Right lobe of liver (tissue), 6 donors: Measurements from ENCODE around the gene AVPI1. TPM values are rescaled to one million over a fixed set of nuclear protein-coding genes. Genes with fewer than 3 reads are reported as not detected.

ENCODE experiments used
- ATAC-seq, 4 donors: fragments of 200-7000 bp; cut with Tn5 transposase; one replicate each; pipeline ENCODE4 v1.9.1; 2020; ENCODE audit warnings: mild to moderate bottlenecking in 4 of 4, moderate library complexity in 4 of 4
- DNase-seq, 3 donors: peaks; one replicate each; pipeline ENCODE4 v3.0.0-alpha.2; 2020
- H3K27ac ChIP-seq, 3 donors: fragments of 200-600 bp; one replicate each; pipeline ENCODE4 v1.8.0; 2022
- H3K27me3 ChIP-seq, 2 donors: fragments of 200-600 bp; one replicate each; pipeline ENCODE4 v1.8.0; 2022
- H3K36me3 ChIP-seq, 4 donors: fragments of 200-600 bp; sonication (generic) in 1 of 4; one replicate each; pipeline versions ENCODE4 v1.5.1 to v1.8.0; 2017 to 2022; ENCODE audit warnings: control low read depth in 1 of 4
- H3K4me1 ChIP-seq, 4 donors: fragments of 200-600 bp; sonication (generic) in 1 of 4; one replicate each; pipeline versions ENCODE4 v1.5.1 to v1.8.0; 2017 to 2022; ENCODE audit warnings: control low read depth in 1 of 4
- H3K4me3 ChIP-seq, 3 donors: fragments of 200-600 bp; one replicate each; pipeline ENCODE4 v1.8.0; 2022
- H3K9me3 ChIP-seq, 4 donors: fragments of 200-600 bp; sonication (generic) in 1 of 4; one replicate each; pipeline versions ENCODE4 v1.5.1 to v1.8.0; 2017 to 2022; ENCODE audit warnings: control low read depth in 1 of 4
- POLR2A ChIP-seq: fragments of 450-650 bp; IDR thresholded peaks from one replicate; pipeline ENCODE4 v1.6.1; 2017; ENCODE audit warnings: antibody characterized with exemption, mild to moderate bottlenecking
- WGBS: methylation state at CpG from one replicate; pipeline ENCODE4 v1.1.6; 2018; ENCODE audit warnings: low coverage, low lambda C conversion rate; ENCODE audit not compliant: insufficient coverage; ENCODE audit errors: missing lambda C conversion rate; 5-methylcytosine and 5-hydroxymethylcytosine counted together
- intact Hi-C, 2 donors: fragments of 100-400 bp; cut with DNase I; formaldehyde crosslinking; loops; one replicate each; pipeline versions ENCODE4 v1.11.2 to v1.14.1; 2022
- total RNA-seq, 6 experiments: library from RNA; depleted of rRNA in 2 of 6; stranded (reverse); fragments of >200 nt in 2 of 6; fragmentation: NEBNext Ultra II Directional in 3 of 6; extraction: Animal tissue kit (Norgen Biotek cat#: 25700) in 3 of 6; gene quantifications; one replicate each; pipeline versions ENCODE4 v1.1.0 to v1.2.4, GENCODE V29; 2016 to 2023
- TF ChIP-seq, protein P1 (sequence below), 4 donors: fragments of 200-600 bp in 3 of 4; fragments of 450-650 bp in 1 of 4; IDR thresholded peaks; one replicate each; pipeline versions ENCODE4 v1.5.1 to v1.8.0; 2016 to 2022; ENCODE audit warnings: antibody characterized with exemption in 4 of 4, mild to moderate bottlenecking in 2 of 4
- donor health status: DM: no; HTN: yes; CAD: no.
- donor health status: DM: no; HTN: no; CAD: no.
- donor health status: DM: no; HTN: no; CAD: no.
- donor health status: DM: no; HTN: yes; CAD: no.
- donor health status: DM: no; HTN: yes; CAD: no.

AVPI1 gene
- total RNA-seq, 6 experiments from 2014 or later: 10.3 to 27.0 (median 20.2) TPM

DNA sequence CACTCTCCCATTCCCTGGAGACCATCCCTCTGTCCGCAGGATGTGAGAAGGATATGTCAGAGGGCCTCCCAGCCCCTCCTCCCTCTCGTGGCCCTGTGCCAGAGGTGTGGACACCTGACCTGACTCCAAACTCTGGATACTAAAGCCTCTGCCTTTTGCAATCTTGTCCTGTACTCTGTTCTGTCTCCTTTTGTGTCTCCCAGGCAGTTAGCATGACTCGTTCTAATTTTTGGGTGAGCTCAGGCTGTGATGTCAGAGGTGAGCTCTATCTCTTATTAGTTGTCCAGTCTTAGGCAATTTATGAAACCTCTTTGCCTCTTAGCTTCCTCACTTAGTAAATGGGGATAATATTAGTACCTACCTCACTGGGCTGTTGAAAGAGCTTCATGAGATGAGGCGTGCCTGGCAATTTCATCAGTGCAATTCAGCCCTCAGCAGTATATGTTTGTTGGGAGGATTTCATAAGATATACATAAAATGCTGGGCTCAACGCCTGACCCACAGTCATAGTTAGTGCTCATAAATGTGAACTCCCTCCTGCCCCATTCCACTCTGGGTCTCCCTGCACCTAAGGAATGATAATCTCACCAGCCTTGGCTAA is 37.4 kb upstream of the AVPI1 start:
- intact Hi-C loops: no loop called here
- TF ChIP-seq POLR2A: peak; percentile 12
- TF ChIP-seq, protein P1, sequence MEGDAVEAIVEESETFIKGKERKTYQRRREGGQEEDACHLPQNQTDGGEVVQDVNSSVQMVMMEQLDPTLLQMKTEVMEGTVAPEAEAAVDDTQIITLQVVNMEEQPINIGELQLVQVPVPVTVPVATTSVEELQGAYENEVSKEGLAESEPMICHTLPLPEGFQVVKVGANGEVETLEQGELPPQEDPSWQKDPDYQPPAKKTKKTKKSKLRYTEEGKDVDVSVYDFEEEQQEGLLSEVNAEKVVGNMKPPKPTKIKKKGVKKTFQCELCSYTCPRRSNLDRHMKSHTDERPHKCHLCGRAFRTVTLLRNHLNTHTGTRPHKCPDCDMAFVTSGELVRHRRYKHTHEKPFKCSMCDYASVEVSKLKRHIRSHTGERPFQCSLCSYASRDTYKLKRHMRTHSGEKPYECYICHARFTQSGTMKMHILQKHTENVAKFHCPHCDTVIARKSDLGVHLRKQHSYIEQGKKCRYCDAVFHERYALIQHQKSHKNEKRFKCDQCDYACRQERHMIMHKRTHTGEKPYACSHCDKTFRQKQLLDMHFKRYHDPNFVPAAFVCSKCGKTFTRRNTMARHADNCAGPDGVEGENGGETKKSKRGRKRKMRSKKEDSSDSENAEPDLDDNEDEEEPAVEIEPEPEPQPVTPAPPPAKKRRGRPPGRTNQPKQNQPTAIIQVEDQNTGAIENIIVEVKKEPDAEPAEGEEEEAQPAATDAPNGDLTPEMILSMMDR (IDR thresholded peaks at IDR 0.05): no peak
- Histone ChIP-seq H3K4me1 (no peaks in the 10 kb centered on the region), H3K27me3 (no peaks in the 10 kb centered on the region), H3K27ac (no peak overlapping the region), H3K36me3 (no peaks in the 10 kb centered on the region), H3K9me3 (no peaks in the 10 kb centered on the region), H3K4me3 (no peak overlapping the region)
- 23% methylated on average over 4 of the region's 5 CpGs for WGBS
- DNase-seq (peak in 1 of 3 donors; percentile 48), ATAC-seq (peak; percentile 26 to 56 (median 40))

DNA sequence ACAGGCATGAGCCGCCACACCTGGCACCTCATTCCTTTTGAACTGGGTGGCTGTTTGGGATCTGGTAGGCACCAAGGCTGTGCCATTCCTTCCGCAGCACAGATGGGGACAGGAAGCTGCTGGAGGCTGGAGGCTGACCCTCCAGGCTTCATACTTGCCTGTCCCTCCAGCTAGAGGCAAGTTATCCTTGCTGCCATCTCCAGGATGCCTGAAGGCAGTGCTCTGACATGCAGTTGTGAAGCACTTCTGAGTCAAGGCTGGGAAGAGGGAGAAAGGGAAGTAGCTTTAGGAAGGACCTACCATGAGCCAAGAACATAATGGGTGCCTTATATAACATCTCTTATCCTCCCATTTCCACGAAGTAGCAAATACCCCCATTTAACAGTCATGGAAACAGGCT is 36.0 kb upstream of the AVPI1 start:
- Histone ChIP-seq H3K36me3 (no peaks in the 10 kb centered on the region), H3K4me3 (no peak overlapping the region), H3K4me1 (peaks cover 0 to 12% (median 2%) of the 10 kb centered on the region in 4 donors), H3K9me3 (no peaks in the 10 kb centered on the region), H3K27ac (no peak overlapping the region), H3K27me3 (no peaks in the 10 kb centered on the region)
- intact Hi-C loops: no loop called here
- WGBS: 51% methylated on average over 2 of the region's 3 CpGs
- DNase-seq (peak in 1 of 3 donors; percentile 11), ATAC-seq (no peak)
- TF ChIP-seq POLR2A: no peak
- TF ChIP-seq, protein P1 (IDR thresholded peaks at IDR 0.05): no peak

DNA sequence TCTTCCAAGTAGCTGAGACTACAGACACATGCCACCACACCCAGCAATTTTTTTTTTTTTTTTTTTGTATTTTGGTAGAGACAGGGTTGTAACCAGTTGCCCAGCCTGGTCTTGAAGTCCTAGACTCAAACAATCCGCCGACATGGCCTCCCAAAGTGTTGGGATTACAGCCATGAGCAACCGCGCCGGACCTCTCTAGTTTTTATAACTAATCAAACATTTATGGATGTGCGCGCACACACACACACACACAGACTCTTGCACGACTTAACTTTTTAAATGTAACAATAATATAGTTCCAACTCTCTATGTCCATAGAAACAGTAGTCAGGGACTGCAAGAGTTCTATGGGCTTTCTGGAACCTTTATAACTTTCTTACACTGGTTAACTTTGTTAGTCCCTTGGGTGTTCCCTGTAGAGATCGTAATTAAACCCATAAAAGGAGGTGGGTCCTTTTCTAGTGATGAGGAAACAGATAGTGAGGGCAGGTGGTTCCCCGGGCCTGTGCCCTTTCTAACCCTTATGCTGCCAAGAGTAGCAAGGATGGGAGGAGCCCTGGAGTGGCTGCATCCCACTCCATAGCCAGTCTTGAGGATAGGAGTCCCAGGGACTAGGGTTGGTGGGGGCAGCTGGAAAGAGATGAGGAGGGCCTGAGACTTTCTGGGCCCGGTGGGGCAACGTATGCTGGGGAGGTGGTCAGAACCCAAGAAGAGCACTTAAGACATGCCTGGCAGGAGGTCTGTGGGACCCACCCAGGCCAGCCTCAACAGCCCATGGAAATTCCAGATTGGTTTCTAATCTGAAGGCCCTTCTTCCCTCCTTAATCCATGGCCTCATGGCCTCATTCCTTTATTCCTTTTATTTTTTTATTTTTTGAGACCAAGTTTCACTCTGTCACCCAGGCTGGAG is 35.1 kb upstream of the AVPI1 start:
- no peaks in the 10 kb centered on the region for H3K9me3 ChIP-seq
- no peaks in the 10 kb centered on the region for H3K27me3 ChIP-seq
- H3K4me3 ChIP-seq: no peak overlapping the region
- intact Hi-C loops: no loop called here
- WGBS: 77% methylated on average over 10 of the region's 12 CpGs
- H3K36me3 ChIP-seq: no peaks in the 10 kb centered on the region
- ATAC-seq (no peak), DNase-seq (peak in 1 of 3 donors; percentile 17)
- peaks cover 0 to 12% (median 2%) of the 10 kb centered on the region in 4 donors for H3K4me1 ChIP-seq
- no peak for TF ChIP-seq POLR2A
- TF ChIP-seq, protein P1 (IDR thresholded peaks at IDR 0.05): no peak
- H3K27ac ChIP-seq: no peak overlapping the region

DNA sequence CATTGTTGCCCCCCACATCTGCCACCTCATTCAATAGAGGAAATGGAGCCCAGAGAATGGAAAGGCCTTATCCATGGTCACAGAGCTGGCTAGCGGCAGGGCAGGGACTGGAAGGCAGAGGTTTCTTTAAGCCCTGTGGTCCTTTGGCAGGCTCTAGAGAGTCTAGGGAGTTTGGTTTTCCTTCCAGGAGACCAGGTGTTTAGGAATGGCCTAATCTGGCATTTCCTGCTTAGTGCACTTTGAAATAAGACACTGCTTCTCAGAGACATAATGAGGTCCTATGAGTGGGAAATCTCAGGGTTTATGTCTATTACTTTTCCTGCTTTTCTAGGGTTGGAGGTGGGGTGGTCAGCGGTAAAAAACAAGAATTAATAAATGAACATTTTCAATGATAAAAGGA is 32.6 kb upstream of the AVPI1 start:
- WGBS: 92% methylated on average over 2 of the region's 2 CpGs
- intact Hi-C loops: no loop called here

More for the DNA sequence above, 32.6 kb upstream of the AVPI1 start:
- no peaks in the 10 kb centered on the region for H3K27me3 ChIP-seq
- no peak for TF ChIP-seq POLR2A
- TF ChIP-seq, protein P1 (IDR thresholded peaks at IDR 0.05): no peak
- no peaks in the 10 kb centered on the region for H3K36me3 ChIP-seq
- H3K27ac ChIP-seq: no peak overlapping the region
- ATAC-seq: no peak
- H3K4me1 ChIP-seq: peaks cover 0 to 12% (median 2%) of the 10 kb centered on the region in 4 donors
- peak in 1 of 3 donors; percentile 15 for DNase-seq
- no peaks in the 10 kb centered on the region for H3K9me3 ChIP-seq
- H3K4me3 ChIP-seq: no peak overlapping the region
